SJSA1 (cell line): ENCODE results near the gene MAN1C1. TPM values are rescaled to one million over a fixed set of nuclear protein-coding genes. Genes with fewer than 3 reads are reported as not detected.

Experiments
- DNase-seq, 2 experiments: peaks; one replicate each; pipeline ENCODE4 v3.0.0-alpha.2; 2015 to 2020; ENCODE audit warnings: low spot score in 2 of 2, low read depth in 1 of 2
- H3K27ac ChIP-seq: fragments of 250-450 bp; sonication (Bioruptor Pico); 2 replicates; pipeline ENCODE4 v1.5.1; 2020; ENCODE audit warnings: mild to moderate bottlenecking, moderate library complexity
- H3K27me3 ChIP-seq: fragments of 250-450 bp; sonication (Bioruptor Pico); replicated peaks from 2 replicates; pipeline ENCODE4 v1.5.1; 2020; ENCODE audit warnings: mild to moderate bottlenecking, moderate library complexity
- H3K36me3 ChIP-seq: fragments of 250-450 bp; sonication (Bioruptor Pico); 2 replicates; pipeline ENCODE4 v1.5.1; 2020; ENCODE audit warnings: mild to moderate bottlenecking
- H3K4me1 ChIP-seq: fragments of 250-450 bp; sonication (Bioruptor Pico); replicated peaks from 2 replicates; pipeline ENCODE4 v1.6.1; 2021; ENCODE audit warnings: mild to moderate bottlenecking
- H3K4me3 ChIP-seq: fragments of 250-450 bp; sonication (Bioruptor Pico); 2 replicates; pipeline ENCODE4 v1.5.1; 2020; ENCODE audit warnings: mild to moderate bottlenecking
- H3K9me3 ChIP-seq: fragments of 250-450 bp; sonication (Bioruptor Pico); replicated peaks from 2 replicates; pipeline ENCODE4 v1.5.1; 2020; ENCODE audit warnings: mild to moderate bottlenecking
- total RNA-seq: library from RNA; depleted of rRNA; stranded (reverse); fragments of >200 nt; shearing (Covaris generic); gene quantifications from 2 replicates; pipeline ENCODE4 v1.2.3, GENCODE V29; 2014; rRNA removed

MAN1C1 gene
- total RNA-seq: not detected in 2 replicates

DNA sequence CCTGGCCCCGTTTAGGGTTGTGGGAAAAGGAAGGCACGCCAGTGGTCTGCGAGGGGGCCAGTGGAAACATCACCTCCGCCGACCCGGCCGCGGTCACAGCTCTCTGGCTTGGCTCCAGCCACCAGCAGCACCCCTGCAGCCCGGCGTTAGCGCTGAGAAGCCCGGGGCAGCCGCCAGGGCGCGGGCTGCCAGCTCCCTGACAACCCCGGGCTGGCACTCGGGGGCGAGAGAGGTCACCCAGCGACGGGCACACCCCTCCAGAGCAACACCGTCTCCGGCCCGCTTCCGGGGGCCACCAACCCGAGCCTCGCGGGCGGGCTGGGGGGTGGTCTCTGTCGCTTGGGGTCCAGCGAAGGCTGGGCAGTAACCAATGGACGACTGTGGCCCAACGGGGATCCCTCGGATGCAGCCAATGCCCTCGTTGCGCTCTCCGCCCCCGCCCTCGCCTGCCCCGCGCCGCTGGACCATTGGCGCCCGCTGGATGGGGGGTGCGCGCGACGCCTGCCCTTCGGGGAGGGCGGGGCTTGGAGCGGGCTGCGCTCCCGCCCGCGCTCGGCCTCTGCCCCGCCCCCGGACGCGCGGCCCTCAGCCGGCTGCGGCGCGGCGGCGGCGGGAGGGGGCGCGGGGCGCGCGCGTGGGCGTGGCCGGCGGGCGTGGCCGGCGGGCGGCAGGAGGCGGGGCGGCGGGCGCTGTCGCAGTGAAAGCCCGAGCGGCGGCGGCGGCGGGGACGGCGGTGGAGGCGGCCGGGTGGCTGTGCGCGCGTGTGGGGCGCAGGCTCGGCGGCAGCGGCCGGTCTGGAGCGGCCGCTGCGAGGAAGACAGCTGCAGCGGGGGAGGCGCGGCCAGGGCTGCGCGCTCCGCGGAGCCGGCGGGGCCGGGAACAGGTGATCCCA, at the start of gene MAN1C1:
TSS of gene MAN1C1 (plus strand) at position 697 of the 892 bp plus-strand sequence. CDS start 1,007 bp downstream, outside the sequence.
- Histone ChIP-seq H3K4me1 (peaks cover 21% of the 10 kb centered on the region), H3K27me3 (peaks cover 52% of the 10 kb centered on the region), H3K36me3 (peaks cover 4% of the 10 kb centered on the region; the same call in 1 of the 2 replicates), H3K9me3 (no peaks in the 10 kb centered on the region), H3K27ac (no peak within 1 kb of the TSS), H3K4me3 (peak within 1 kb of the TSS; percentile 52)
- DNase-seq: peak; percentile 88

DNA sequence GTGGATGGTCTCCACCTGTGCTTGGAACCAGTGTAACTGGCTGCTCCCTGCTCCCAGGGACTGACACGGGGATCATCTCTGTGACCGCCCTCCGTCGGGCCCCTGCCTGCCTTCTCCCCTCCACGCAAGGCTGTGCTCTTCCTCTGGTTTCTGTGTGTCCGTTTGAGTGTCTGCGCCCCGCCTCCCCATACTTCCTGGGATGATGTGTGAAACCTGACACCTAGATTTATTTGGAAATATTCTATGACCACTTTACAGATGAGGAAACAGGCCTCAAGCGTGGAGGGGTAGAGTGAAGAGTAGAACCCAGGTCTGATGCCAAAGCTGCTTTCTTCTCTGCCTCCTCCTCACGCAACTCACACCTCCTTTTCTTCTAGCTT, 48.9 kb upstream of the MAN1C1 start:
- H3K9me3 ChIP-seq: no peaks in the 10 kb centered on the region
- H3K27ac ChIP-seq: no peak overlapping the region
- peaks cover 2% of the 10 kb centered on the region; the same call in 1 of the 2 replicates for H3K36me3 ChIP-seq
- no peak for DNase-seq
- H3K4me1 ChIP-seq: peaks cover 19% of the 10 kb centered on the region
- no peaks in the 10 kb centered on the region for H3K27me3 ChIP-seq
- H3K4me3 ChIP-seq: no peak overlapping the region

DNA sequence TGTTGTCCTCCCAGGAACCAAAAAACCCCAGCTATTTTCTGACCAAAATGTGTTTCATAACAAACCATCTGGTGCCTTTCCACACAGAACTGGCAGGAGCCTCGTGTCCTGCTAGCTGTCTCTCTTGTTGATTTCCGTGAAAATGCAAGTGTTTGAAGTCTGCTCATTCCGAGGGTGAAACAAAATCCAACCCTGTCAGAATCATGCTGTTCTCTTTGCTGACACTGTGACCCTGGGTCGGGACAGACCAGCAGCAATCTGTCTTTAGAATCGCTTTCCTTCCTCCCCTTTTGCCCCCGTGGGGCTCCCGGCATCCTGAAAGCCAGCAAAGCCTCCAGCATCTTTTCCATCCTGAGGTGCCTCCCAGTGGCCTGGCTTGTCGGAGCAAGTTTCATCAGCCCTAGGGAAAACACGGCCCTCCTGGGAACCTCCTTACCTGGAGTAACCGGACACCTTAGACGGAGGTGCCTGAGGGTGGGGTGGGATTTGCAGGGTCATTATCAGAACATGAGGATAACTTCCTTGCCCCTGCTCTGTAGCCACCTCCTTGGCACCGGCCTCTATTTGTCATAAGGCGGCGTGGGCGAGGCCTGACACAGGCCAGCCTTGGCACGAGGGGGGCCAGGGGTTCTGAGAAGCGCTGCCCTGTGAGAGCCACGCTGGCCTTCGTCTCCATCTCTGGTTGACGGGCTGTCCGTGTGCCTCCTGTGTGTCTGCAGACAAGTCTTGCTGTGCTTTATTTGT, 48.3 kb upstream of the MAN1C1 start:
- Histone ChIP-seq H3K27me3 (no peaks in the 10 kb centered on the region), H3K9me3 (no peaks in the 10 kb centered on the region), H3K27ac (no peak overlapping the region), H3K4me1 (peaks cover 19% of the 10 kb centered on the region), H3K36me3 (no peaks in the 10 kb centered on the region), H3K4me3 (no peak overlapping the region)
- no peak for DNase-seq

DNA sequence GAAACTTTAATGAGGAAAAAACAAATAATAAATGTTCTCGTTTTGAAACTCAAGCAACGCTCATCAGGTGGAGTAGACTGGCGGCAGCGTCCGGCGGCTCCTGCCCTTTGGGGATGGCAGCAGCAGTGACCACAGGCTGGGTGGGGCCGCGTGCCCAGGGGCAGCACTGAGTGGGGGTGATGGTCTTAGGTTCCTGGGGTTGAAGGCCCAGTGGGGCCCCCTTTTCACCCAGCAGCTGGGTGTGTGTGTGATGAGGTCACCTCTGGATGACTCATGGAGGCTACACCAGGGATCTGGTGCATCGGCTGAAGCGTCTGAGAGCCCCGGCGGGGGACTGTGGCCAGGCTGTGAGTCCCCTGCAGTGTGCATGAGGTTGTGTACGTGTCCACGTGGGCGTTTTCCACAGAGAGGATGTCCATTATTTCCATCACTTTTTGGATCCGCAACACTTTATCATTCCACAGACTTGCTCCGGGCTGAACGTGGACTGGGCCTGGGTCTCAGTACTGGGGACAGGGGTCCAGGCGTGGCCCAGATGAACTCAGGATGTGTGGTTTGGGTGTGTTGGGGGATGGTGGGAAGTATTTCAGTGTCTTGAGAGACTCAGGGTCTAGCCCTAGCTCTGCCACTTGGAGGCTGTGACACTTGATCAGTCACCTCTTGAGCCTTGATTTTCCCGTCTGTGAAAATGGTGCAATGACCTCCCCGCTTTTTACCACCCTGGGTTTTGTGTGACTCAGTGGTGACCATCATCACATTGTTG, 47.6 kb upstream of the MAN1C1 start:
- peaks cover 19% of the 10 kb centered on the region for H3K4me1 ChIP-seq
- H3K9me3 ChIP-seq: no peaks in the 10 kb centered on the region
- H3K27ac ChIP-seq: no peak overlapping the region
- H3K27me3 ChIP-seq: no peaks in the 10 kb centered on the region
- H3K36me3 ChIP-seq: no peaks in the 10 kb centered on the region
- DNase-seq: peak; percentile 42 to 80
- H3K4me3 ChIP-seq: no peak overlapping the region

DNA sequence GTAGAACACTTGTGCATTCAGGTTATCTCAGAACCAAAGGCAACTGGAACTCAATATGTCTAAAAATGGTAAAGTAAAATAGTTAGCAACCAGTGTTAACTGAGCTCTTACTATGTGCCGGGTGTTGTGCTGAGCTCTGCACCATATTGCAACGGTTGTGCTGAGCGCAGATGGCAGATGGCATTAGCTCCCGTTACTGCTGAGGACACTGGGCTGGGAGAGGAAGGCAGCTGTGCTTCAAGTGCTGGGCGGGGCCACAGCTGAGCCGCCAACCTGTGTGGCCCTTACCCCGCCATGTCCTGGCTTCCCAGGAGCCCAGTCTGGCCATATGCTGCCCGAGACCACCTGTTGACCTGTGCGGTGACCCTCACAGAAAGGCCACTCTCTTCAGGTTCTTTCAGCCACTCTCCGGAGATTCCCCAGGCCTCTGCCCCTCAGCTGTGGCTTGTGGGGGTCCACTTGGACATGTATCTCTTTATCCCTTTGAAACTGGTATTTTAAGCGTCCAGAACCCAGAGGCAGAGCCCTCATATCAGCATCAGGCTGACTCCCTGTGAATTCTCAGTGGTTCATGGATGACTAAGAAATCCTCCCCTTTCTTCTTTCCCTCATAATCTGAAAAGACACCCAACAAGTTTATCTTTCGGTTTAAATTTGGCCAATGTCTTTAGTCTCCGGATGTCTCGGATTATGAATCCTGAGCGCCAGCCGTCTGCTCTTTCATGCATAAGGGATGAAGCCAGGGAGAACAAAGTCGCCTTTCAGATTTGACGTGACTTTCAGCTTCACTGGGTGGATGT, 46.8 kb upstream of the MAN1C1 start:
- no peak for DNase-seq
- Histone ChIP-seq H3K27me3 (no peaks in the 10 kb centered on the region), H3K27ac (no peak overlapping the region), H3K9me3 (no peaks in the 10 kb centered on the region), H3K36me3 (no peaks in the 10 kb centered on the region), H3K4me3 (no peak overlapping the region), H3K4me1 (peaks cover 19% of the 10 kb centered on the region)

DNA sequence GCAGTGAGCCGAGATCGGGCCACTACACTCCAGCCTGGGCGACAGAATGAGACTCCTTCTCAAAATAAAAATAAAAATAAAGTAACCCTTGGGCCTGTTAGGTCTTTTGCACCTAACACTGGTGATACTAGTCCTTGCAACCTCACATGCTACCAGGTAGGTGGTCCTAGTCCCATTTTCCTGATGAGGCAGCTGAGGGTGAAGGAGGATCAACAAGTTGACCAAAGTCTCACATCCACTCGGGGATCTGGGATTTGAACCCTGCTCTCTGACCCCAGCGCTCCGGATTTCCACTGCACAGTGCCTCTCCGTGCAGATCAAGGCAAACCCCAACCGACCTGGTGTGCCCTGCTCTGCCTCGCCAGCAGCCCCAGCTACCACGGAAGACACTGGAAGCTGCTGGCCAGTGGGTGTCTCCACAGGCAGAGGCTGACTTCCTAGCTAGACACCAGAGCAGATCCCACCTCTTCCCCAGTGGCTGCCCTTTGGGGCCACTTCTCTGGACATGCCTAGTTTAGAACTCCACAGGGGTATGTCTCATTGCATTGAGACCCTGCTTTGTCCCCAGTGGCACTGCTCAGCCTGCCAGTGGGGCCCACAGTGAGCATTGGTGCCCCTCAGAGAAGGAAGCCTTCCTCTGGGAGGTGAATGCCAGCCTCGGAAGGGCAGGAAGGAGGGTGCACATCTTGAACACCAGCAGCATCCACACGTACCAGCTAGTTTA, 45.6 kb upstream of the MAN1C1 start:
- Histone ChIP-seq H3K27ac (no peak overlapping the region), H3K4me1 (peaks cover 19% of the 10 kb centered on the region), H3K9me3 (no peaks in the 10 kb centered on the region), H3K27me3 (no peaks in the 10 kb centered on the region), H3K4me3 (no peak overlapping the region), H3K36me3 (no peaks in the 10 kb centered on the region)
- DNase-seq: no peak

DNA sequence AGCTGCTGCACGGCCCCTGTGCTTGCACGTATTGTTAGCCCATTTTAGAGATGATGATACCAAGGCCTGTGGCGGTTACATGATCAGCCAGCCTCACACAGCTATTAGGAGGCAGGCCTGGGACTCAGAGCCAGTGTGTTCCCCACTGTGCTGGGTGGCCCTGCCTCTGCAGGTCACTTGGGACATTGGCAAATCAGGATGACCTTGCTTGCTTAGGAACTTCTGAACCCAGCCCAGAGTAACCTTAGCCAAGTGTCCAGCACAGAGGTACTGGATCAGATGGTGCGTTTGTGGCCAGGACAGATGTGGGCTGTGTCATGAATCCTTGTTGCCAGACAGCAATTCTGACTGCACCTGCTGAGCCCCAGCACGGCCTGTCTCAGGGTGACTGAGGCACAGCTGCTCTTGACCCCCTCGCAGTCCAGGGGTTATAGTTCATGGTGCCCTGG, 45.0 kb upstream of the MAN1C1 start:
- no peaks in the 10 kb centered on the region for H3K27me3 ChIP-seq
- no peaks in the 10 kb centered on the region for H3K9me3 ChIP-seq
- DNase-seq: no peak
- H3K4me3 ChIP-seq: no peak overlapping the region
- H3K4me1 ChIP-seq: peaks cover 19% of the 10 kb centered on the region
- no peak overlapping the region for H3K27ac ChIP-seq
- no peaks in the 10 kb centered on the region for H3K36me3 ChIP-seq

DNA sequence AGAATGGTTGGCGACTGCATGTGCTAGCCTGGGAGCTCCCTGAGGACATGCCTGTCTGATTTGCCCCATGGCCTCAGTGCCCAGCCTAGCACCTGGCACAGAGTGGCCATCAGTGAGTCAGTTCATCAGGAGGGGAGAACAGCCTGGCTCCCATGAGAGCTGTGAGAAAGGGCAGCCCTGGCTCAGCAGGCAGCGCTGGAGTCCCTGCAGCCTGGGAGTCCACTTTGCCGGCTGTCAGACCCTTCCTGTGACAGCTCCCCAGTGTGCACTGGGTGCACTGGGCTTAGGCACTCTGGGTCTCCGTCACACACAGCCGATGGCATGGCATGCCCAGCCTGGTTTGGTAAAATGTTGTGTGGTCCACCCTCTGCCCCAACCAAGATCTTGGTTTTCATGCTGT, 44.5 kb upstream of the MAN1C1 start:
- no peaks in the 10 kb centered on the region for H3K36me3 ChIP-seq
- H3K4me1 ChIP-seq: peaks cover 19% of the 10 kb centered on the region
- no peak overlapping the region for H3K27ac ChIP-seq
- no peak for DNase-seq
- H3K27me3 ChIP-seq: no peaks in the 10 kb centered on the region
- no peak overlapping the region for H3K4me3 ChIP-seq
- H3K9me3 ChIP-seq: no peaks in the 10 kb centered on the region

DNA sequence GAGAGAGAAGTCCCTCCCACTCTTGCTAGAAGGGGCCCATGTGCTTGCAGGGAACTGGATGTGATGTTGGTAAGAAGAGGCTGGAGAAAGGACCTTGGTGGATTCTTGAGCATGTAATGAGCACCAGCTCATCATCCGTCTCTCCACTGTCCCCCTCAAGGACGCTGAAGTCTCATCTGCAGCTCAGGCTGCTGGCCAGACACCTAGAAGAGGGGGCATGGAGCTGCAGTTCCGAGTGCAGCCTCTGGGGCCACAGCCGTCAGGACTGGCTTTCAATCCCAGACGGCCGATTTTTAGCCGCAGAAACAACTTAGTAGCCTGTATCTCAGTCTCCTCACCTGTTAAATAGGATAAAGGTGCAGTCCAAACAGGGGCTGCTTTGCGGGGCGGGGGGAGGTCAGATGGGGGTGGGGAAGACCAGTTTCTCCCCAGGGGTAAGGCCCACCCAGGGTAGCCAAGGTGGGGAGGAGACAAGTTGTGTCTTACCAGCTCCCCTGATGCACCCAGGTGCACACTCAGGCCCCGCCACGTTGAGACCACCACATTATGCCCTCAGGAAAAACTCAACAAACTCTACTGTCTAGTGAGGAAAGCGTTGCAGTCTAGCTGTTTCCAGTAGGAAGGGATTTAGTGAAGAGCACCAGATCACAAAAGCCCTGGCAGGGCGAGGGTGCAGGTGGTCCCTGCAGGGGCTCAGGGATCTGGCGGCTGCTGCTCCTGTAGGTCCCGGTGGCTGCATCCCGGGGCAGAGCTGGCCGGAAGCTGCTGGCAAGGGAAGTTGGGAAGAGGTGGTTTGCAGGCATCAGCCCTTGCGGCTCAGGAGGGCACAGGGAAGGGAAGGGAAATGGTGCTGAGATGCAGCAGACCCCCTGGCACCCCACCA, 43.6 kb upstream of the MAN1C1 start:
- no peak overlapping the region for H3K4me3 ChIP-seq
- H3K9me3 ChIP-seq: no peaks in the 10 kb centered on the region
- H3K4me1 ChIP-seq: peaks cover 19% of the 10 kb centered on the region
- DNase-seq: peak in 1 of 2 experiments; percentile 12
- no peaks in the 10 kb centered on the region for H3K36me3 ChIP-seq
- H3K27ac ChIP-seq: no peak overlapping the region
- no peaks in the 10 kb centered on the region for H3K27me3 ChIP-seq

DNA sequence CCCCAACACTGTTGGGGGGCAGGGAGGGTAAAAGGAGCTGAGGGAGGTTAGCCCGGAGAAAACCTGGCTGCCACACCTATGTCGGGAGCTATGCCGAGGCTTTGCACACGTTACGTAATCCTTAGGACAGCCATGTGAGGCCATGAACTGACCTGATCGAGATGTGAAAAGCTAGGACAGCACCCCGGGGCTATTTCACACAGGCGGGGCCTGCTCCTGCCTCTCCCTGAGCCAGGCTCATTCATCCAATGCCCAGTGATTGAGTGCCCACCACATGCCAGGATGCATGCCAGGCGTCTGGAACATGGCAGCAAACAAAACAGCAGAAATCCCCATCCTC, 43.0 kb upstream of the MAN1C1 start:
- Histone ChIP-seq H3K4me3 (no peak overlapping the region), H3K4me1 (peaks cover 16% of the 10 kb centered on the region), H3K36me3 (no peaks in the 10 kb centered on the region), H3K9me3 (no peaks in the 10 kb centered on the region), H3K27me3 (no peaks in the 10 kb centered on the region), H3K27ac (no peak overlapping the region)
- DNase-seq: no peak

DNA sequence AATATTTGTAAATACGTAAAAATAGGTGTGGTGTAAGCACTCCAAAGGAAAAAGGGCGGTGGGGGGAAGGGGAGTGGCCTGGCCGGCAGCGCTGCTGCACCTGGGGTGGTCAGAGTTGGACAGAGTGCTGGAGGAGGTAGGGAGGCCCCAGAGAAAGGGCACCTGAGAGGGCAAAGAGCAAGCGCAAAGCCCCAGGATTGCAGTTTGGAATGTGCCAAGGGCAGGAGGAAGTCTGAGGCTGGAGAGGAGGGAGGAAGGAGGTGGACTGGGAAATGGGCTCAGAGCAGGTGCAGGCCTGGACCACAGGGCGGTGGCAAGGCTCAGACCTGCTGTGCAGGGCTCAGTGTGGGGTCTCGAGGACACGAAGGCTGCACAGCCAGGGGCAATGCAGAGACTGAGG, 42.6 kb upstream of the MAN1C1 start:
- Histone ChIP-seq H3K27me3 (no peaks in the 10 kb centered on the region), H3K4me3 (no peak overlapping the region), H3K27ac (no peak overlapping the region), H3K36me3 (no peaks in the 10 kb centered on the region), H3K9me3 (no peaks in the 10 kb centered on the region), H3K4me1 (peaks cover 12% of the 10 kb centered on the region)
- DNase-seq: no peak

DNA sequence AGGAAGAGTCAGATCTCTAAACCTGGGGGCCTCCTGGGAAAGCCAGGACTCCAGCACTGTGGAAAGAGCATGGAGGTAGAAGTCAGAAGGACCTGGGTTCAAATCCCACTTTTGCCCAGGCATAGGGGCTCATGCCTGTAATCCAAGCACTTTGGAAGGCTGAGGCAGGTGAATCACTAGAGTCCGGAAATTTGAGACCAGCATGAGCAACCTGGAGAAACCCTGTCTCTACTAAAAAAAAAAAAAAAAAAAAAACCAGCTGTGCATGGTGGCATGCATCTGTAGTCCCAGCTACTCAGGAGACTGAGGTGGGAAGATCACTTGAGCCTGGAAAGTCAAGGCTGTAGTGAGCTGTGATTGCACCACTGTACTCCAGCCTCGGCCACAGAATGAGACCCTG, 41.4 kb upstream of the MAN1C1 start:
- Histone ChIP-seq H3K9me3 (no peaks in the 10 kb centered on the region), H3K36me3 (no peaks in the 10 kb centered on the region), H3K4me3 (no peak overlapping the region), H3K27ac (no peak overlapping the region), H3K27me3 (no peaks in the 10 kb centered on the region), H3K4me1 (no peaks in the 10 kb centered on the region; the same call in 1 of the 2 replicates)
- no peak for DNase-seq
